Right lobe of liver (tissue), 4 donors: ENCODE measurements around the gene DSTYK.

ENCODE experiments used
- POLR2A ChIP-seq: fragments of 450-650 bp; IDR thresholded peaks from one replicate; pipeline ENCODE4 v1.6.1; 2017; ENCODE audit warnings: antibody characterized with exemption, mild to moderate bottlenecking
- TF ChIP-seq, protein P1 (sequence below), 4 donors: fragments of 200-600 bp in 3 of 4; fragments of 450-650 bp in 1 of 4; IDR thresholded peaks; one replicate each; pipeline versions ENCODE4 v1.5.1 to v1.8.0; 2016 to 2022; ENCODE audit warnings: antibody characterized with exemption in 4 of 4, mild to moderate bottlenecking in 2 of 4
- donor health status: DM: no; HTN: no; CAD: no.
- donor health status: DM: no; HTN: no; CAD: no.
- donor health status: DM: no; HTN: yes; CAD: no.

DNA sequence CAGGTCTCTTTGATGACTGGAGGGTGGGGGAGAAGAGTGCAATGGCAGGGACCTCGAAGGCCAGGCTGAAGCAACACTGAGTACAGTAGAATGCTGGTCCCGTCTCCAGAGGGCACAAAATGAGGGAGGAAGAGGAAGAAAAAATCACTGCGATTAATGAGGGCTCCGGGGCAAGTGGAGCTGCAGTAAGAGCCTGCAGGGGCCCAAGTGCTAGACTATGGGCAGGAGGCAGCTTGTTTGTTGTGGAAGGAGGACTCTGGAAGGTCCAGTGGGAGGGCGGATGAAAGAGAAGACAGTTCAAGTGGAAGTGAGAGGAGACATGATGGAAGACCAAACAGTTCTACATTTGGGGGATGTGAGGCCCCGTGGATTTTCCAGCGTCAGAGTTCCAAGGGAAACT is 33.6 kb upstream of the DSTYK start:
- no peak for TF ChIP-seq POLR2A
- TF ChIP-seq, protein P1, sequence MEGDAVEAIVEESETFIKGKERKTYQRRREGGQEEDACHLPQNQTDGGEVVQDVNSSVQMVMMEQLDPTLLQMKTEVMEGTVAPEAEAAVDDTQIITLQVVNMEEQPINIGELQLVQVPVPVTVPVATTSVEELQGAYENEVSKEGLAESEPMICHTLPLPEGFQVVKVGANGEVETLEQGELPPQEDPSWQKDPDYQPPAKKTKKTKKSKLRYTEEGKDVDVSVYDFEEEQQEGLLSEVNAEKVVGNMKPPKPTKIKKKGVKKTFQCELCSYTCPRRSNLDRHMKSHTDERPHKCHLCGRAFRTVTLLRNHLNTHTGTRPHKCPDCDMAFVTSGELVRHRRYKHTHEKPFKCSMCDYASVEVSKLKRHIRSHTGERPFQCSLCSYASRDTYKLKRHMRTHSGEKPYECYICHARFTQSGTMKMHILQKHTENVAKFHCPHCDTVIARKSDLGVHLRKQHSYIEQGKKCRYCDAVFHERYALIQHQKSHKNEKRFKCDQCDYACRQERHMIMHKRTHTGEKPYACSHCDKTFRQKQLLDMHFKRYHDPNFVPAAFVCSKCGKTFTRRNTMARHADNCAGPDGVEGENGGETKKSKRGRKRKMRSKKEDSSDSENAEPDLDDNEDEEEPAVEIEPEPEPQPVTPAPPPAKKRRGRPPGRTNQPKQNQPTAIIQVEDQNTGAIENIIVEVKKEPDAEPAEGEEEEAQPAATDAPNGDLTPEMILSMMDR (IDR thresholded peaks at IDR 0.05) = no peak
